HepG2 (cell line): ENCODE measurements around the gene TRMT5. TPM values are rescaled to one million over a fixed set of nuclear protein-coding genes. Genes with fewer than 3 reads are reported as not detected.

Experiments used
- DMTF1 ChIP-seq: sonication (generic); formaldehyde crosslinking; IDR thresholded peaks from 2 replicates; pipeline ENCODE4 v1.4.0; 2020; ENCODE audit warnings: mild to moderate bottlenecking, missing genetic modification reagents
- ESRRA ChIP-seq: sonication (generic); formaldehyde crosslinking; IDR thresholded peaks from 2 replicates; pipeline ENCODE4 v1.5.1; 2020; ENCODE audit warnings: mild to moderate bottlenecking, low read depth, missing genetic modification reagents
- FOXA1 ChIP-seq, 2 experiments: fragments of 450-650 bp in 1 of 2; sonication (generic) in 1 of 2; formaldehyde crosslinking in 1 of 2; IDR thresholded peaks; 2 replicates each; pipeline versions ENCODE4 v1.4.0 to v1.6.1; 2016 to 2020; ENCODE audit warnings: missing genetic modification reagents in 1 of 2
- HNF4A ChIP-seq: sonication (generic); formaldehyde crosslinking; IDR thresholded peaks from 2 replicates; pipeline ENCODE4 v1.4.0; 2020; ENCODE audit warnings: missing genetic modification reagents
- HNF4G ChIP-seq, 2 experiments: sonication (generic) in 1 of 2; formaldehyde crosslinking in 1 of 2; IDR thresholded peaks; 2 replicates each; pipeline versions ENCODE4 v1.4.0 to v1.6.1; 2011 to 2020; ENCODE audit warnings: borderline replicate concordance in 2 of 2, low read depth in 2 of 2, mild to moderate bottlenecking in 2 of 2, low read length in 1 of 2, missing genetic modification reagents in 1 of 2, moderate library complexity in 1 of 2
- HOXA3 ChIP-seq: sonication (generic); formaldehyde crosslinking; IDR thresholded peaks from 2 replicates; pipeline ENCODE4 v1.5.0; 2020; ENCODE audit warnings: missing genetic modification reagents
- KLF16 ChIP-seq, 2 experiments: sonication (generic) in 1 of 2; formaldehyde crosslinking in 1 of 2; IDR thresholded peaks; 2 replicates each; pipeline versions ENCODE4 v1.6.1 to v1.8.0; 2016 to 2023; ENCODE audit warnings: missing genetic modification reagents in 2 of 2, missing compliant biosample characterization in 1 of 2
- MAZ ChIP-seq, 2 experiments: sonication (generic) in 1 of 2; formaldehyde crosslinking in 1 of 2; IDR thresholded peaks; 2 replicates each; pipeline versions ENCODE4 v1.5.0 to v1.6.1; 2012 to 2020; ENCODE audit warnings: low read depth in 2 of 2, mild to moderate bottlenecking in 2 of 2, borderline replicate concordance in 1 of 2, improper control_type of control experiment in 1 of 2, low read length in 1 of 2, missing genetic modification reagents in 1 of 2, moderate library complexity in 1 of 2
- NCOA2 ChIP-seq: sonication (generic); formaldehyde crosslinking; IDR thresholded peaks from 2 replicates; pipeline ENCODE4 v1.8.0; 2022; ENCODE audit warnings: inconsistent platforms
- POLR2A ChIP-seq, 2 experiments: IDR thresholded peaks; 2 replicates each; pipeline ENCODE4 v1.6.1; 2011; ENCODE audit warnings: low read depth in 2 of 2, low read length in 2 of 2, mild to moderate bottlenecking in 1 of 2, moderate library complexity in 1 of 2; ENCODE audit not compliant: insufficient read depth in 1 of 2
- SIX4 ChIP-seq: sonication (generic); formaldehyde crosslinking; IDR thresholded peaks from 2 replicates; pipeline ENCODE4 v1.4.0; 2020; ENCODE audit warnings: missing genetic modification reagents
- TARDBP ChIP-seq: sonication (generic); formaldehyde crosslinking; IDR thresholded peaks from 2 replicates; pipeline ENCODE4 v1.8.0; 2022; ENCODE audit warnings: mild to moderate bottlenecking, missing genetic modification reagents
- TCF7L2 ChIP-seq: IDR thresholded peaks from 2 replicates; pipeline ENCODE4 v1.6.1; 2011; ENCODE audit warnings: mild to moderate bottlenecking, low read depth, low read length, moderate library complexity
- TIGD3 ChIP-seq: sonication (generic); formaldehyde crosslinking; IDR thresholded peaks from 2 replicates; pipeline ENCODE4 v1.5.1; 2020; ENCODE audit warnings: mild to moderate bottlenecking, missing genetic modification reagents, borderline replicate concordance
- ZNF251 ChIP-seq: sonication (generic); formaldehyde crosslinking; IDR thresholded peaks from 2 replicates; pipeline ENCODE4 v1.9.0; 2021; ENCODE audit warnings: mild to moderate bottlenecking, missing genetic modification reagents
- ZNF562 ChIP-seq: sonication (generic); formaldehyde crosslinking; IDR thresholded peaks from 2 replicates; pipeline ENCODE4 v1.8.0; 2022; ENCODE audit warnings: missing genetic modification reagents, borderline replicate concordance
- polyA plus RNA-seq, 8 experiments: library from polyadenylated mRNA; depleted of rRNA in 3 of 8; stranded (reverse) in 7 of 8; unstranded in 1 of 8; fragments of >200 nt; fragmentation: Illumina TruSeq in 4 of 8; extraction: Trizol in 4 of 8; gene quantifications; 2 replicates each; pipeline versions ENCODE4 v1.2.1 to v1.2.3, GENCODE V29; 2011 to 2016; ENCODE audit warnings: low read depth in 4 of 8, missing spikeins in 1 of 8, mixed read lengths in 1 of 8; ENCODE audit not compliant: insufficient read depth in 1 of 8
- total RNA-seq, 5 experiments: library from RNA; depleted of rRNA; stranded (reverse); fragments of >200 nt; fragmentation: Illumina TruSeq; extraction: Trizol; gene quantifications; 2 replicates each; pipeline ENCODE4 v1.2.3, GENCODE V29; 2016; ENCODE audit warnings: low read depth in 1 of 5
- TF ChIP-seq, protein P1 (sequence below): sonication (generic); formaldehyde crosslinking; conservative IDR thresholded peaks from 2 replicates; pipeline ENCODE4 v1.4.0; 2020; ENCODE audit warnings: missing genetic modification reagents
- TF ChIP-seq, protein P2 (sequence below): sonication (generic); formaldehyde crosslinking; IDR thresholded peaks from 2 replicates; pipeline ENCODE4 v1.4.0; 2020; ENCODE audit warnings: missing genetic modification reagents

TRMT5 gene
- total and polyA plus RNA-seq, 2 of the 13 experiments (the other 11 are each of a cell fraction or from before 2014, with no cell fraction given), result 3.6 to 16.0 TPM

DNA sequence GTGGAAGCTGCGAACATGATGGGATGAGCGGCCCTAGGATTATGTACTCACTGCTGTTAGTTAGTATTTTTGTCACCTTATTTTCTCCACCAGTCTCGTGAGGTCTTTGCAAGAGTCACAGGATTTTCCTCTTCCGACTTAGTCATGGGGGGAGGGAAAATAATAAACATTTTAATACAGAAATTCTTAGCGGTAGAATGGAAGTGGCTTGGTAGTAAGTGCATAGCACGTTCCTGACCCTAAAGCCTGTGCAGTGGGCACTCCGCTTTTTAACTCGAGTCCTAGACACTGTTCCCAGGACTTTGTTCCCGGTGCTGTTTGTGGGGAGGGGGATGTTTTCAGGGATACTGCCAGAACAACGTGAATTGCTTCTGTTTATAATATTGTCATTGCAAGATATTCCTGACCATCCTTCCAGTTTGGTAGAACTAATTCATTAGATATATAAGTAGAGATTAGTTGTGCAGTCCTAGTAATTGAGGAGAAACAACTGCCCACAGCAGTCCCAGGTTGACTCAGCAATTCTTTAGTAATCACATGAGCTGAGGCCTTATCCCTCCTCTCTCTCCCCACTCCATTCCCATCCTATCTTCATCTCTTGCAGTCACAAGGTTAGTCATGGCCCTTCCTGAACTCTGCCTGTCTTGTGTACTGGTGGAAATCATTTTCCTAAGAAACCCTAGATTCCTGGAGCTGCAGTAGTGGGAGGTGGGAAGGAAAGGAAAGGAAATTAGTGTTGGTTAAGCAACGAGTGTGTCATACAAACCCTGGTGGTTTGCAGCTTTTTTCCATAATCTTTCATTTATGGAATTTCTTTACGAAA, 965 bp upstream of the TRMT5 start (continued):
- TF ChIP-seq TIGD3 (CRISPR knock-in tag) (no peak), DMTF1 (CRISPR knock-in tag) (no peak), POLR2A (IDR thresholded peaks at IDR 0.05; ENCODE audit: insufficient read depth in 1 of 2, low read depth in 2 of 2, low read length in 2 of 2) (no peak; a peak in 1 of 4 replicates), NCOA2 (CRISPR knock-in tag) (no peak), TARDBP (CRISPR knock-in tag) (0 out of 2 replicates have a peak, but pooled peaks have one; percentile 37), HNF4A (CRISPR knock-in tag) (peak; percentile 25), KLF16 (CRISPR knock-in tag; IDR thresholded peaks at IDR 0.05) (no peak), SIX4 (CRISPR knock-in tag) (no peak), MAZ (IDR thresholded peaks at IDR 0.05; ENCODE audit: borderline replicate concordance, low read depth, low read length) (no peak), MAZ (CRISPR knock-in tag; IDR thresholded peaks at IDR 0.05; ENCODE audit: low read depth) (no peak), HOXA3 (no peak), FOXA1 (IDR thresholded peaks at IDR 0.05) (no peak), FOXA1 (CRISPR knock-in tag; IDR thresholded peaks at IDR 0.05) (no peak), ZNF562 (CRISPR knock-in tag) (no peak), ESRRA (CRISPR knock-in tag) (no peak), TCF7L2 (no peak), HNF4G (IDR thresholded peaks at IDR 0.05; ENCODE audit: borderline replicate concordance, low read depth, low read length) (no peak), HNF4G (CRISPR knock-in tag; IDR thresholded peaks at IDR 0.05; ENCODE audit: borderline replicate concordance, low read depth) (0 out of 2 replicates have a peak, but pooled peaks have one; percentile 28), ZNF251 (CRISPR knock-in tag) (no peak)
- TF ChIP-seq, protein P1, sequence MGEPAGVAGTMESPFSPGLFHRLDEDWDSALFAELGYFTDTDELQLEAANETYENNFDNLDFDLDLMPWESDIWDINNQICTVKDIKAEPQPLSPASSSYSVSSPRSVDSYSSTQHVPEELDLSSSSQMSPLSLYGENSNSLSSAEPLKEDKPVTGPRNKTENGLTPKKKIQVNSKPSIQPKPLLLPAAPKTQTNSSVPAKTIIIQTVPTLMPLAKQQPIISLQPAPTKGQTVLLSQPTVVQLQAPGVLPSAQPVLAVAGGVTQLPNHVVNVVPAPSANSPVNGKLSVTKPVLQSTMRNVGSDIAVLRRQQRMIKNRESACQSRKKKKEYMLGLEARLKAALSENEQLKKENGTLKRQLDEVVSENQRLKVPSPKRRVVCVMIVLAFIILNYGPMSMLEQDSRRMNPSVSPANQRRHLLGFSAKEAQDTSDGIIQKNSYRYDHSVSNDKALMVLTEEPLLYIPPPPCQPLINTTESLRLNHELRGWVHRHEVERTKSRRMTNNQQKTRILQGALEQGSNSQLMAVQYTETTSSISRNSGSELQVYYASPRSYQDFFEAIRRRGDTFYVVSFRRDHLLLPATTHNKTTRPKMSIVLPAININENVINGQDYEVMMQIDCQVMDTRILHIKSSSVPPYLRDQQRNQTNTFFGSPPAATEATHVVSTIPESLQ (CRISPR knock-in tag), result no peak
- TF ChIP-seq, protein P2, sequence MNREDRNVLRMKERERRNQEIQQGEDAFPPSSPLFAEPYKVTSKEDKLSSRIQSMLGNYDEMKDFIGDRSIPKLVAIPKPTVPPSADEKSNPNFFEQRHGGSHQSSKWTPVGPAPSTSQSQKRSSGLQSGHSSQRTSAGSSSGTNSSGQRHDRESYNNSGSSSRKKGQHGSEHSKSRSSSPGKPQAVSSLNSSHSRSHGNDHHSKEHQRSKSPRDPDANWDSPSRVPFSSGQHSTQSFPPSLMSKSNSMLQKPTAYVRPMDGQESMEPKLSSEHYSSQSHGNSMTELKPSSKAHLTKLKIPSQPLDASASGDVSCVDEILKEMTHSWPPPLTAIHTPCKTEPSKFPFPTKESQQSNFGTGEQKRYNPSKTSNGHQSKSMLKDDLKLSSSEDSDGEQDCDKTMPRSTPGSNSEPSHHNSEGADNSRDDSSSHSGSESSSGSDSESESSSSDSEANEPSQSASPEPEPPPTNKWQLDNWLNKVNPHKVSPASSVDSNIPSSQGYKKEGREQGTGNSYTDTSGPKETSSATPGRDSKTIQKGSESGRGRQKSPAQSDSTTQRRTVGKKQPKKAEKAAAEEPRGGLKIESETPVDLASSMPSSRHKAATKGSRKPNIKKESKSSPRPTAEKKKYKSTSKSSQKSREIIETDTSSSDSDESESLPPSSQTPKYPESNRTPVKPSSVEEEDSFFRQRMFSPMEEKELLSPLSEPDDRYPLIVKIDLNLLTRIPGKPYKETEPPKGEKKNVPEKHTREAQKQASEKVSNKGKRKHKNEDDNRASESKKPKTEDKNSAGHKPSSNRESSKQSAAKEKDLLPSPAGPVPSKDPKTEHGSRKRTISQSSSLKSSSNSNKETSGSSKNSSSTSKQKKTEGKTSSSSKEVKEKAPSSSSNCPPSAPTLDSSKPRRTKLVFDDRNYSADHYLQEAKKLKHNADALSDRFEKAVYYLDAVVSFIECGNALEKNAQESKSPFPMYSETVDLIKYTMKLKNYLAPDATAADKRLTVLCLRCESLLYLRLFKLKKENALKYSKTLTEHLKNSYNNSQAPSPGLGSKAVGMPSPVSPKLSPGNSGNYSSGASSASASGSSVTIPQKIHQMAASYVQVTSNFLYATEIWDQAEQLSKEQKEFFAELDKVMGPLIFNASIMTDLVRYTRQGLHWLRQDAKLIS (CRISPR knock-in tag), result no peak
